HUDEP-2 (cell line): Measurements from ENCODE around the gene FUT8.

Source experiments
- DNase-seq, 76 experiments: peaks; one replicate each; lab custom pipeline; 2025; ENCODE audit not compliant: unreplicated experiment in 76 of 76; lab: John Stamatoyannopoulos, UW

FUT8 gene

GRCh38 chr14:65549429-65549828 is 136.9 kb downstream of the FUT8 start:
- no peak for DNase-seq

GRCh38 chr14:65550779-65551643 is 138.5 kb downstream of the FUT8 start:
- DNase-seq = no peak

GRCh38 chr14:65552724-65553123 is 140.2 kb downstream of the FUT8 start:
- no peak for DNase-seq

GRCh38 chr14:65554837-65555236 is 142.3 kb downstream of the FUT8 start:
- DNase-seq = no peak

- DNase-seq = no peak
Observed at GRCh38 chr14:65555358-65555757, 142.8 kb downstream of the FUT8 start.

GRCh38 chr14:65558363-65558762 is 145.8 kb downstream of the FUT8 start:
- no peak for DNase-seq

- DNase-seq = no peak
Observed at GRCh38 chr14:65560340-65561027, 148.0 kb downstream of the FUT8 start.

GRCh38 chr14:65564370-65564769 is 151.8 kb downstream of the FUT8 start:
- no peak for DNase-seq

GRCh38 chr14:65565948-65566347 is 153.4 kb downstream of the FUT8 start:
- no peak for DNase-seq

- DNase-seq = no peak
Observed at GRCh38 chr14:65566820-65567522, 154.4 kb downstream of the FUT8 start.

GRCh38 chr14:65574611-65575010 is 162.1 kb downstream of the FUT8 start:
- DNase-seq = no peak

GRCh38 chr14:65575389-65575788 is 162.9 kb downstream of the FUT8 start:
- DNase-seq = no peak

GRCh38 chr14:65580973-65581372 is 168.4 kb downstream of the FUT8 start:
- DNase-seq = no peak

- DNase-seq = no peak
Observed at GRCh38 chr14:65581378-65581777, 168.8 kb downstream of the FUT8 start.

- no peak for DNase-seq
Observed at GRCh38 chr14:65581799-65582198, 169.3 kb downstream of the FUT8 start.

GRCh38 chr14:65585216-65585615 is 172.7 kb downstream of the FUT8 start:
- DNase-seq = no peak

GRCh38 chr14:65588426-65589140 is 176.1 kb downstream of the FUT8 start:
- no peak for DNase-seq

GRCh38 chr14:65594153-65594881 is 181.8 kb downstream of the FUT8 start:
- DNase-seq = no peak

- no peak for DNase-seq
Observed at GRCh38 chr14:65594882-65595237, 182.3 kb downstream of the FUT8 start.

GRCh38 chr14:65599375-65599774 is 186.8 kb downstream of the FUT8 start:
- DNase-seq = no peak
